Measurements from ENCODE around the gene AP4B1. TPM values are rescaled to one million over a fixed set of nuclear protein-coding genes. Genes with fewer than 3 reads are reported as not detected.

Gene AP4B1
- total and polyA plus RNA-seq, 9 of the 15 experiments (the other 6 are each of a cell fraction or from before 2014, with no cell fraction given): 15.8 to 36.5 (median 24.6) TPM

GRCh38 chr1:113928941-113929749 lies 24.5 kb upstream of the AP4B1 start, which contains the start of gene HIPK1 (continued):
- TF ChIP-seq TCF7 (IDR thresholded peaks at IDR 0.05; ENCODE audit: borderline replicate concordance) (peak; percentile 74; the same call in 1 of the 2 replicates), ZFP91 (CRISPR knock-in tag; IDR thresholded peaks at IDR 0.05) (no peak), CXXC5 (CRISPR knock-in tag; IDR thresholded peaks at IDR 0.05) (peak; percentile 93), ETS2 (tag; IDR thresholded peaks at IDR 0.05; ENCODE audit: borderline replicate concordance, poor library complexity, severe bottlenecking) (no peak), KAT7 (CRISPR knock-in tag; IDR thresholded peaks at IDR 0.05; ENCODE audit: borderline replicate concordance) (peak; percentile 79; the same call in 1 of the 2 replicates), MEIS2 (IDR thresholded peaks at IDR 0.05; ENCODE audit: partially characterized antibody) (peak; percentile 55), ARID4B (CRISPR knock-in tag; IDR thresholded peaks at IDR 0.05) (peak; percentile 99), FOXA3 (CRISPR knock-in tag; conservative IDR thresholded peaks at IDR 0.05 in 1 of 2, IDR thresholded peaks at IDR 0.05 in 1 of 2) (peak; percentile 44 to 94; a peak in 3 of 4 replicates), ZNF696 (CRISPR knock-in tag; conservative IDR thresholded peaks at IDR 0.05) (no peak), BRD9 (IDR thresholded peaks at IDR 0.05; ENCODE audit: low read depth, partially characterized antibody) (peak; percentile 78), ETS1 (conservative IDR thresholded peaks at IDR 0.05; ENCODE audit: control insufficient read depth, low read depth, low read length) (peak; percentile 96), HDAC2 (IDR thresholded peaks at IDR 0.05) (peak; percentile 93), NR3C1 (CRISPR knock-in tag; IDR thresholded peaks at IDR 0.05) (no peak), FOXM1 (IDR thresholded peaks at IDR 0.05; ENCODE audit: low read depth) (no peak), FOXM1 (CRISPR knock-in tag; IDR thresholded peaks at IDR 0.05; ENCODE audit: low read depth) (no peak; the same call in none of the 2 replicates), CC2D1A (IDR thresholded peaks at IDR 0.05) (peak; percentile 21; the same call in 1 of the 2 replicates)
- TF ChIP-seq, protein P1, sequence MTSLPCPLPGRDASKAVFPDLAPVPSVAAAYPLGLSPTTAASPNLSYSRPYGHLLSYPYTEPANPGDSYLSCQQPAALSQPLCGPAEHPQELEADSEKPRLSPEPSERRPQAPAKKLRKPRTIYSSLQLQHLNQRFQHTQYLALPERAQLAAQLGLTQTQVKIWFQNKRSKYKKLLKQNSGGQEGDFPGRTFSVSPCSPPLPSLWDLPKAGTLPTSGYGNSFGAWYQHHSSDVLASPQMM (CRISPR knock-in tag; IDR thresholded peaks at IDR 0.05): no peak
- TF ChIP-seq, protein P2, sequence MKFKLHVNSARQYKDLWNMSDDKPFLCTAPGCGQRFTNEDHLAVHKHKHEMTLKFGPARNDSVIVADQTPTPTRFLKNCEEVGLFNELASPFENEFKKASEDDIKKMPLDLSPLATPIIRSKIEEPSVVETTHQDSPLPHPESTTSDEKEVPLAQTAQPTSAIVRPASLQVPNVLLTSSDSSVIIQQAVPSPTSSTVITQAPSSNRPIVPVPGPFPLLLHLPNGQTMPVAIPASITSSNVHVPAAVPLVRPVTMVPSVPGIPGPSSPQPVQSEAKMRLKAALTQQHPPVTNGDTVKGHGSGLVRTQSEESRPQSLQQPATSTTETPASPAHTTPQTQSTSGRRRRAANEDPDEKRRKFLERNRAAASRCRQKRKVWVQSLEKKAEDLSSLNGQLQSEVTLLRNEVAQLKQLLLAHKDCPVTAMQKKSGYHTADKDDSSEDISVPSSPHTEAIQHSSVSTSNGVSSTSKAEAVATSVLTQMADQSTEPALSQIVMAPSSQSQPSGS (CRISPR knock-in tag; IDR thresholded peaks at IDR 0.05): peak; percentile 80; the same call in 1 of the 2 replicates

All from K562 (cell line).